ENCODE measurements around the gene UHRF1.
"Not testable (repeated sequence)": the region's sequence is repeated elsewhere in the genome, so short reads cannot be mapped to it uniquely, and the experiment has no call there.

UHRF1 gene
- 0.22 to 81.3 (median 3.3) reads per million in 3 experiments for total RNA-seq

GRCh38 chr19:4909156-4909896 is at the start of gene UHRF1:
TSS of gene UHRF1 (plus strand) at chr19:4909501. CDS start at chr19:4910886, 1,385 bp downstream.
- no peak for DNase-seq

GRCh38 chr19:4859697-4860096 is 49.6 kb upstream of the UHRF1 start:
- DNase-seq = no peak

GRCh38 chr19:4861147-4861546 is 48.2 kb upstream of the UHRF1 start:
- DNase-seq = no peak

- peak; percentile 17 for DNase-seq
Measured at GRCh38 chr19:4866595-4867424, 42.5 kb upstream of the UHRF1 start.

GRCh38 chr19:4867534-4868285 is 41.6 kb upstream of the UHRF1 start, which contains the start of gene PLIN3:
TSS of gene PLIN3 (minus strand) at chr19:4867667. CDS start at chr19:4861394, 6,273 bp downstream.
- DNase-seq = peak; percentile 76

- DNase-seq = no peak
Measured at GRCh38 chr19:4868286-4868834, 40.9 kb upstream of the UHRF1 start.

- DNase-seq = no peak
Measured at GRCh38 chr19:4870025-4870700, 39.1 kb upstream of the UHRF1 start.

GRCh38 chr19:4871711-4872110 is 37.6 kb upstream of the UHRF1 start:
- DNase-seq = no peak

GRCh38 chr19:4873930-4874329 is 35.4 kb upstream of the UHRF1 start:
- no peak for DNase-seq

GRCh38 chr19:4877753-4878490 is 31.4 kb upstream of the UHRF1 start:
- no peak for DNase-seq

GRCh38 chr19:4878491-4878968 is 30.8 kb upstream of the UHRF1 start:
- no peak for DNase-seq

- no peak for DNase-seq
Measured at GRCh38 chr19:4879041-4879440, 30.3 kb upstream of the UHRF1 start.

- DNase-seq = not testable (repeated sequence)
Measured at GRCh38 chr19:4882874-4883273, 26.4 kb upstream of the UHRF1 start.

GRCh38 chr19:4884993-4885392 is 24.3 kb upstream of the UHRF1 start:
- DNase-seq = not testable (repeated sequence)

GRCh38 chr19:4887803-4888202 is 21.5 kb upstream of the UHRF1 start:
- DNase-seq = not testable (repeated sequence)

- DNase-seq = no peak
Measured at GRCh38 chr19:4889034-4889815, 20.1 kb upstream of the UHRF1 start.

- DNase-seq = no peak
Measured at GRCh38 chr19:4891066-4891465, 18.2 kb upstream of the UHRF1 start.

GRCh38 chr19:4892962-4893361 is 16.3 kb upstream of the UHRF1 start:
- DNase-seq = not testable (repeated sequence)

GRCh38 chr19:4896372-4896771 is 12.9 kb upstream of the UHRF1 start:
- DNase-seq = no peak

- DNase-seq = no peak
Measured at GRCh38 chr19:4897146-4897545, 12.2 kb upstream of the UHRF1 start.

Data from central memory CD4-positive, alpha-beta T cell (primary cell).